Measurements from ENCODE around the gene TMEM135.
"Not testable (repeated sequence)": the region's sequence is repeated elsewhere in the genome, so short reads cannot be mapped to it uniquely, and the experiment has no call there.

TMEM135 gene

DNA sequence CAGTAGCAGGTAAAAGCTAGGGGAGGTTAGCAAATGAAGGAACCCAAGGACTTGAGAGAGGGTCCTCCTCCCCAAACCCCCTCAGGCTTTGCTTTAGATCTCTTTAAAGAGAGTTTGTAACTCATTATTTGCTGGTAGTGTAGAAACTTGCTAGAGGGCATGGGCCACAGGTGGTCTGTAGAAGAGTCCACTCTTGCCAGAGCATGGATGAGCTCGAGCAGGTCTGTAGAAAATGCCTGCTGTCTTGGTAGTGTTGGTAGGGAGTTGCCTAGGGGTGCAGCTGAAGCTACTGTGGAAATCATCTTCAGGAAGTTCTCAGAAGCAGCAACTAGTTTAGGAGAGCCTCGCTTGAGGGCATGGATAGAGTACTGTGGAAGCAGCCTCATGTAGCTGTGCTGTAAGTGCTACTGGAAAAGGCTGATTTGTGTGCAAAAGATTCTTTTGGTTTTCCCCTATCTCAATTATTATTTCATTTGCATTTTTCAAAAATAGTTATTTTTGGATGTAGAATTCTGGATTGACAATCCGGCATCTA lies 104.3 kb downstream of the TMEM135 start:
- no peak for DNase-seq (ENCODE audit: low spot score)

DNA sequence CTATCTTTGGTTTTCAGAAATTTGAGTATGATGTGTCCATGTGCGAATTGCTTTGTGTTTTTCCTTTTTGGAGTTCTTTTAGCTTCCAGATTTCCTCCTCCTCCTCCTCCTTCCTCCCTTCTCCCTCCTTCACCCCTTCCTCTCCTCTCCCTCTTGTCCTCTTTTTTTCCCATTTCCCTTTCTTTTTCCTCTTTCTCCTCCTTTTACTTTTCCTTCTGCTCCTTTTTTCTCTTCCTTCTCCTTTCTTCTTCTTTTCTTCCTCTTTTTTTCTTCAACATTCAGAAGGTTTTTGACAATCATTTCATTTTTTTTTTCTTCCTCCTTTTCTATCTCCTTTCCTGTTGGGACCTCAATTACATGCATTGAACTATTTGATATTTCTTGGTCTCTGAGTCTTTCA lies 104.9 kb downstream of the TMEM135 start:
- no peak for DNase-seq (ENCODE audit: low spot score)

DNA sequence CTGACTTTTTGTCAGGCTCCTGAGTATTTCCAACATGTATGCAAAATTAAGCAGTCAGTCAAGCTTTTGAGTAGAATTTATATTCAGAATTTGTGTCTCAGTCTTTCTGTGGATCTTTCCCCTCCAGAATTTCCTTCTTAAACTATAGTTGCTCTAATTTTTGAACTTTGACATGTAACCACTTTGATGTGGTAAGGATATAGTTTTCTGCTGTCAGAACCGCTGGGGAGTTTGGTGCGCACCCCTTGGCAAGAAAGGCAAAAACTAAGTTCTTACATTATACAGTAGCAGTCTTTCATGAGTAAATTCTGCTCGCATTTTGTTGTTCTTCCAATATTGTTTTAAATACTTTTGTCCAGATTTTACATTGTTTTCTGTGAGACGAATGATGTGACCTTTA lies 105.9 kb downstream of the TMEM135 start:
- DNase-seq (ENCODE audit: low spot score), result no peak

DNA sequence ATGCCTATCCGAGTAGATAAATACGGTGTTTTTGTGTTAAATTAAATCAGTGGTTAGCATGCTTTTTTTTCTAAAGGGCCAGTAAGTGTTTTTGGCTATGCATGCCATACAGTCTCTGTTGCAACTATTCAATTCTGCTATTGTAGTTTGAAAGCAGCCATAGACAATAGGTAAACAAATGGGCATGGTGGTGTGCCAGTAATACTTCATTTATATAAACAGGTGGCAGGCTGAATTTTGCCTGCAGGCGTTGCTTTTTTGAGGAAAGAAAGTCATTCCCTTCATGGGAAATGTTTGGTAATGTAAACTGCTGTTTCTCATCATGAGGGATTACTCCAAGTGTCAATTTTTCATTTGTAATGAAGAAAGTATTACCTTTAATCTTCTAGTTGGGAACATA lies 106.5 kb downstream of the TMEM135 start:
- DNase-seq (ENCODE audit: low spot score), result no peak

DNA sequence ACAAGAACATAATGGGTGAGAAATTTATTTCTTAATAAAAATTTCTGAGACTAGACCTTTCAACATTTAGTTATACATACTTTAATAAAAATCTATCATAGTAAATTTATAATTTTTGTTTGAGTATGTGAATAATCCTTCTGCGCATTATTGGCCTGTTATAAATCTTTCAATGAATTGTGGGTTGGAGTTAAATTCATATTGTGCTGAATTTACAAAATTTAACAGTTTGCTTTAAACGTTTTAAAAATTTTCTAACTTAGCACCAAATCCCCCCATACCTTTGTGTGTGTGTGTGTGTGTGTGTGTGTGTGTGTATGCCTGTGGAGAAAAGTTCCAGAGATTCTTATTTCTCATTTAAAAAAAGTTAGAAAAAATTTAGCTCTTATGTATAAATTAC lies 111.0 kb downstream of the TMEM135 start:
- DNase-seq (ENCODE audit: low spot score), result no peak

DNA sequence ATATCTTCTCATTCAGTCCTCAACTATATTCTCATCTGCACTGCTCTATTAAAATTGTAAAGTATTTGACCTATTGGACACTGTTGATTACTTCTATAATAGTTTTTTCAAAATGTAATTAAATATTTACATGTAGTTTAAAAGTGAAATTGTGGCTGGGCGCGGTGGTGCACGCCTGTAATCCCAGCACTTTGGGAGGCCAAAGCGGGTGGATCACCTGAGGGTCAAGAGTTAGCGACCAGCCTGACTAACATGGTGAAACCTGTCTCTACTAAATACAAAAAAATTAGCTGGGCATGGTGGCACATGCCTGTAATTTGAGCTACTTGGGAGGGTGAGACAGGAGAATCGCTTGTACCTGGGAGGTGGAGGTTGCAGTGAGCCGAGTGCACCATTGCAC lies 112.0 kb downstream of the TMEM135 start:
- DNase-seq (ENCODE audit: low spot score), result not testable (repeated sequence)

DNA sequence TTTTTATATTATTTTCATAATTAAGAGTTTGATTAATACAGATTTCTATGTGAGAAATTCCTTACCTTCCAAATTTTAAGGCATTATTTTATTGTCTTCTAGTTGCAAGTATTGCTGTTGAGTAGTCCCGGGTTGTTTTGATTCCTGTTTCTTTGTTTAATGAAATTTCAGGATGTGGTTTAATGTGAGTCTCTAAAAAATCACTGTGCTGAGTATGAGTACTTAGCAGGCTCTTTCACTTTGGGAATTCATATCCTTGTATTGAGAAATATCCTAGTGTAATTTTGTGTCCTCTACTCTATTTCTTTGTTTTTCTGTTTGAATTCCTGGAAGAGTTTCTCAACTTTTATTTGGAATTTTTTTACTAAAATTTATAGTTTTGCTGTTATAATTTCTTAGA lies 113.2 kb downstream of the TMEM135 start:
- no peak for DNase-seq (ENCODE audit: low spot score)

DNA sequence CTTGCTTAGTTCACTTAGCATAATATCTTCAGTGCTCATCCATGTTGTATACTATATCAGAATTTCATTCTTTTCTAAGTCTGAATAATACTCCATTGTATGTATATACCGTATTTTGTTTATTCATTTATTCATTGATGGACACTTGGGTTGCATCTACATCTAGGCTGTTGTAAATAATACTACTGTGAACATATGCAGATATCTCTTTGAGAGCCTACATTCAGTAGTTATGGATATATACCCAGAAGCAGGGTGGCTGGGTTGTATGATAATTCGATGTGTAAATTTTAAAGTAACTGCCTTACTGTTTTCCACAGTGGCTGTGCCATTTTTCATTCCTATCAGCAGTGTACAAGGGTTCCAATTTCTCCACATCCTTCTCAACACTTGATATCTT lies 116.5 kb downstream of the TMEM135 start:
- no peak for DNase-seq (ENCODE audit: low spot score)

DNA sequence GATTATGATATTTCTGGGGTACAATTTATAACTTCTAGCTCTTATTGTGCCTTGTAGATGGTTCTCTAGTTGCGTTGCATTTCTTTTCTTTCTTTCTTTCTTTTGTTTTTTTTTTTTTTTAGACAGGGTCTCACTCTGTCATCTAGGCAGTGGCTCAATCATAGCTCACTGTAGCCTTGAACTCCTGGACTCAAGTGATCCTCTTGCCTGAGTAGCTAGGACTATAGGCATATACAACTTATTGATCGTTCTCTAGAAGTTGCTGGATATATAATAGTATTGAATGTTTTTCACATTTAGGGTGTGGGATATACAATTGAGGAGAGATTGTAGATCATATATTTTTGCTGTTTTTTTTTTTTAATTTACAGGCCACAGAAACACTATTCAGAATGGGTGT lies 119.2 kb downstream of the TMEM135 start:
- DNase-seq (ENCODE audit: low spot score), result no peak

DNA sequence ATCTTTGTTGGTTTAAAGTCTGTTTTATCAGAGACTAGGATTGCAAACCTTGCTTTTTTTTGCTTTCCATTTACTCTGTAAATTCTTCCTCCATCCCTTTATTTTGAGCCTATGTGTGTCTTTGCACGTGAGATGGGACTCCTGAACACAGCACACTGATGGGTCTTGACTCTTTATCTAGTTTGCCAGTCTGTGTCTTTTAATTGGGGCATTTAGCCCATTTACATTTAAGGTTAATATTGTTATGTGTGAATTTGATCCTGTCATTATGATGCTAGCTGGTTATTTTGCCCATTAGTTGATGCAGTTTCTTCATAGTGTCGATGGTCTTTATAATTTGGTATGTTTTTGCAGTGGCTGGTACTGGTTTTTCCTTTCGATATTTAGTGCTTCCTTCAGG lies 131.3 kb downstream of the TMEM135 start:
- DNase-seq (ENCODE audit: low spot score), result not testable (repeated sequence)

DNA sequence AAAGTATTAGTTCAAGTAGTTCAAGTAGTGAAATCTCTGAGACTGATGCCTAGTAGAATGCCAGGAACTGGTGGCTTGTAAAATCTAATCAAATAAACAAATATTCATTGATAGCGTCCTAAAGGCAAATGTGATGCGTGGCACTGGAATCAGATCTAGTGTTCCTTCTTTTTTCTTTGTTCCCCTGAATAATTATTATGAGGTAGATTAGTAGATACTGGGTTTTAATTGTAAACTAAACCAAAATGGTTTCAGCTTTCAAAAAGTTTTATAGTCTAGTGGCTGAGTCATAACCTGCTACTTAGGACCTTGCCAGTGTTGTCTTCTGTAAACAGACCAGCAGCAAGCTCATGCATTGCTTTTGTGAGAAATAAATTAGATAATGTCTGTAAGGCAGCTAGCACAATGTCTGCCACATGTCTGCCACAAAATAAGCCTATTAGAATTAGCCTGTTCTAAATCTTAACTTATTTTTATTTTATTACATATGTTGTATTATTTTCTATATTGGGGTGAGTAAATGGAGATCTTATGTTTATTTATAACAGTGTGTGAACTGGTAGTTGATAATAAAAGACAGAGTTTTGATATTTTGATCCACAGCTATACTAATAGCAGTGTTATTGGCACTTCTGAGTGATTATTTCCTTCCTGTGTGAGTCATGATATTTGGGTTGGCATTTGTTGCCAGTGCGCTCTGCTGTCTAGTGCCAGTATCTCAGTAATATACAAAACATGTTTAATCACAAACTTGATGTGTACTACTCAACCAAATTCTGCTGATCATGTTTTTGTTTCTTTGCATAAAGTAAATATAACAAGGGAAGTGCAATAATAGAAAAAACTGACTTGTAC lies 135.7 kb downstream of the TMEM135 start:
- DNase-seq (ENCODE audit: low spot score), result peak; percentile 61

DNA sequence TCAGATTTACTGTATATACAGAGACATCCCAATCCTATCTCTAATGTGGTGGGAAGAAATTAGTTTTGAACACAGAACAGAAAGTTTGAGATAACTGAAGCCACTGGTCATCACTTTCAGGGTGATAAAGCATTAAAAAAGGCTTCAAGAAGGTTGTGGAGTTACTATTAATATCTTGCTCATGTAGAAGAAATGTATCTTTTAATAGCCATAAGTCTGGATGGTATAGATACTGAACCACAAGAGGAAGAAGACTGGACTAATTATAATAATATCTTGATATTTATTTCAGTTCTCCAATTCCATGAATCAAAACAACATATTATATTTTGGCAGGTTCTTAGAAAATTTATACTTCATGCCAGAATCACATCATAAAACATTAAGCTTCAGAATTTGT lies 137.1 kb downstream of the TMEM135 start:
- no peak for DNase-seq (ENCODE audit: low spot score)

DNA sequence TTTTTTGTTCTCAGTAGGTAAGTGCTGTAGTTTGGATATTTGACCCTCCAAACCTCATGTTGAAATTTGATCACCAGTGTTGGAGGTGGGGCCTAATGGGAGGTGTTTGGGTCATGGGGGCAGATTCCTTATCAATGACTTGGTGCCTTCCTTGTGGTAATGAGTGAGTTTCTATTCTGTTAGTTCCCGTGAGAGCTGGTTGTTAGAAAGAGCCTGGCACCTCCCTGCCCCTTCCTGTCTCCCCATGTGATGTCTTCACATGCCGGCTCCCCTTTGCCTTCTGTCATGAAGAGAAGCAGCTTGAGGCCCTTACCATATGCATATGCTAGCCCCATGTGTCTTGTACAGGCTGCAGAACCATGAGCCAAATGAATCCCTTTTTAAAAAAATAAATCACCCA lies 138.3 kb downstream of the TMEM135 start:
- DNase-seq (ENCODE audit: low spot score), result no peak

DNA sequence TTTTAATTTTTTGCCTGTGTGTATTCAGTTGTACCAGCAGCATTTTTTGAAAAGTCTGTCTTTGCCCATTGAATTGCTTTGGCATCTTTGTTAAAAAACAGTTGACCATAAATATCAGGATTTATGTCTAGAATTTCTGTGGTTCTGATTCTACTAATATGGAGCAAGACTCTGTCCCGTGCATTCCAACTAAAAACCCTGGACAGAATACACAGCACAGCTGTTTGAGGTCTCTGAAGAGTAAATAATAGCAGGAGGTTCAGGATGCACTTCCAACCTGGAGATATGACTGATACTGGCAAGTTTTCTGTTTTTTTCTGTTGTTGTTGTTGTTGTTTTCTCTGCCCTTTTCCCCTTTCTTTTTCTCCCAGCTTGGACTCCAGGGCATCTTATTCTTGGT lies 141.9 kb downstream of the TMEM135 start:
- no peak for DNase-seq (ENCODE audit: low spot score)

DNA sequence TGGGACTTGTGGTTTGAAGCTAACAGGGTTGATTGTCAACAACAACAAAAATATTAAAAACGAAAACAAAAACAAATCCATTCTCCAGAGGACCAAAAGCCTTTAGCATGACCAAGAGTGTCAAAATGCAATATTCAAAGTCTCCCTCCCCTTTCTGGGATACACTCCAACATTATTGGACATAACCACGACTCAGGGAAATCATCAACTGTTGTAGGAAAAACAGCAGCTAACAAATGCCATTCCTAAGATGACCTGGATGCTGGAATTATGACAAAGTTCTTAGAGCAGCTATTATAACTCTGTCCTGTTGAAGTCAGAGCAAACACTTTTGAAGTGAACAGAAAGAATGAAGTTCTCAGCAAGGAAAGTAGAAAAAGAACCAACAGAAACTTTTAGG lies 143.0 kb downstream of the TMEM135 start:
- no peak for DNase-seq (ENCODE audit: low spot score)

DNA sequence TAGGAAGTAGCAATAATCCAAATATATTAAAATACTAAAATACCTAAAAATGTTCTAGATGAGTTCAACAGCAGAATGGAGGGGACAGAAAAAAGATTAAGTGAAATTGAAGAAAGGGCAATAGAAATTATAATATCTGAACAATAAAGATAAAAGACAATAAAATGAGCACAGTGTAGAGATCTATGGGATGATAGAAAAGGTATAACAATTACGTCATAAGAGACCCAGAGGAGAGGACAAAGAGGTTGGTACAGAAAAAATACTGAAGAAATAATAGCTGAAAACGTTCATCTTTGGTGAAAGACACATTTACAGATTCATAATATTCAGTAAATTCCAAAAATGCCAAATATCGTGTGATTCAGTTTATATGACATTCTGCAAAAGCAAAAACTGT lies 143.4 kb downstream of the TMEM135 start:
- DNase-seq (ENCODE audit: low spot score), result no peak

DNA sequence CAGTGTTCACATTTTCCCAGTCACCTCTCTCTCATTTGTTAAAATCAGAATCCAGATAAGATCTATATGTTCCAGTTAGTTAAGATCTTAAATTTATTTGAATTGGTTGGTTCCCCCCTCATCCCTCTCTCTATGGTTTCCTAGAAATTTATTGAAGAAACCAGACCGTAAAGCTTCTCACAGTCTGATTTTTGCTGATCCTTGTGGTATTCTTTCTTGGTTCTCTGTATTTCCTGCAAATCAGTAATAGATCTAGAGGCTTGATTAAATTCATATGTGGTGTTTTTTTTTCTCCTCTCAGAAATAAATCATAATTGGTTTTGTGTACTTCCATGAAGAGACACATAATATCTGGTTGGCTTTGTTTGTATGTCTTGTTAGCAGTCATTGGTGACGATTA lies 147.5 kb downstream of the TMEM135 start:
- no peak for DNase-seq (ENCODE audit: low spot score)

DNA sequence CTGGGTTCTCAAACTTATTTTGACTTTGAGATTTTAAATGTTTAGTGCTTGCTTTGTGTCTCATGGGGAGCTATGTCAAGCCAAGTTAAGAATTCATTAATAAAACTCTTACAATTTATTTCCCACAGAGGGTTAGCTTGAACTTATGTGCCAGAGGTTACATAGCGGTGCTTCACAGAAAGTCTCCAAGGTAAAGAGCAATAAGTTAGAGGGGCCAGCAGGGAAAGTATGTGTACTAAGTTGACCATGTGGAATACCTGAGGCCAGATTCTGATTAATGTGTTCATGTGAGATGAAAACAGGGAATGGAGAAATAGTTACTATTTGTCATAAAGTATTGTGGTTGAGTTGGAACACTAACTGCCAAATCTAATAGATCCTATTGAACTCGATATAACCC lies 149.3 kb downstream of the TMEM135 start:
- DNase-seq (ENCODE audit: low spot score), result no peak

DNA sequence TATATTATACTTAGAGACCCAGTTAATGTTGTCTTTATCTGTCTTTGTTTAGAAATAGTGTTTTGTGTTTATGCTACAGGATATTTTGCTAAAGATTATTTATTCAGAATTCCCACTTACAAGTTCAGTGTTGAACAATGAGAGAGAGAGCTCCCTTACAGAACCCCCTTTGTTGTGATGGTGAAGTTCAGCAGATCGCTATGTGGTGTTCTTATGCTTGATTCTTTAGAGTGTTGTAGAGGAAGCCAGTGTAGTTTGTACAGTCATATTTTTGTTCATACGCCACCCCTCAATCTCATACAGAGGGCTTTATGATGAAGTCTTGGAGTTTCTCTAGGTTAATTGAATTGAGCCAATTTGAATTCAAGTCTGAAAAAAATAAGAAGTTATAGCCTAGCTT lies 150.2 kb downstream of the TMEM135 start:
- no peak for DNase-seq (ENCODE audit: low spot score)

DNA sequence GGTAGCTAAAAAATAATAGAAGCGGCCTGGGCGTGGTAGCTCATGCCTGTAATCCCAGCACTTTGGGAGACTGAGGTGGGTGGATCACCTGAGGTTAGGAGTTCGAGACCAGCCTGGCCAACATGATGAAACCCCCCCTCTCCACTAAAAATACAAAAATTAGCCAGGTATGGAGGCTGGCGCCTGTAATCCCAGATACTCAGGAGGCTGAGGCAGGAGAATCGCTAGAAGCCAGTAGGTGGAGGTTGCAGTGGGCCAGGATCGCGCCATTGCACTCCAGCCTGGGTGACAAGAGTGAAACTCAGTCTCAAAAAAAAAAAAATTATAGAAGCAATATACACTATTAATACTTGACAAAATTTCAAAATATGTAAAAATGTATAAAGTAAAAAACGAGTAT lies 150.7 kb downstream of the TMEM135 start:
- not testable (repeated sequence) for DNase-seq (ENCODE audit: low spot score)

DNA sequence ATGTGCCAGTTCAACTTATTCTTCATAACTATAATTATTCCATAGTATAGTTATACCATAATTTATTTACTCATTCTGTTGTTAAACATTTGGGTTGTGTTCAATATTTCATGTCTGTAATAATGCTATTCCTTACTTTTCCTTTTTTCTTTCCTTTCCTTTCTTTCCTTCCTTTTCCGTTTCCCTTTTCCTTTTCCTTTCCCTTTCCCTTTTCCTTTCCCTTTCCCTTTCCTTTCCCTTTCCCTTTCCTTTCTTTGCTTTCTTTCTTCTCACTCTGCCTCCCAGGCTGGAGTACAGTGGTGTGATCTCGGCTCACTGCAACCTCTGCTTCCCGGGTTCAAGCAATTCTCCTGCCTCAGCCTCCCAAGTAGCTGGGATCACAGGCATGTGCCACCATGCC lies 151.2 kb downstream of the TMEM135 start:
- DNase-seq (ENCODE audit: low spot score), result not testable (repeated sequence)

DNA sequence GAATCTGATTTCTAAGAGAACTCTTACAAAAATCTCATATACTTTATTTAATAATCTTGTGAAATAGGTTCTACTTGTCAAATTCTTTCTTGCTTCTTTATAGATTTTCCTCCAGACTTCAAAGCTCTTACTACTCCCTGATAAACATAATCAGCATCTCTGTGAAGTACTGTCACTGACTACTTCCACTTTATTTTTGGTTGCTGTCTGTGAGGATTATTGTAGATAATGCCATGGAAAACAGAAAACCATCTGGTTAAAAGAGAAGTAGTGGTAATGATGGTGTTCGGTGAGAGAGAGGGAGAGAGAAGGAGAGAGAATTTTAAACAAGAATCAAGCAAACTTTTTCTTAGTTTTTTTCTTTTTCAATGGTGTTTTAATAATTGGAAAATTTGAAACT lies 152.3 kb downstream of the TMEM135 start:
- no peak for DNase-seq (ENCODE audit: low spot score)

DNA sequence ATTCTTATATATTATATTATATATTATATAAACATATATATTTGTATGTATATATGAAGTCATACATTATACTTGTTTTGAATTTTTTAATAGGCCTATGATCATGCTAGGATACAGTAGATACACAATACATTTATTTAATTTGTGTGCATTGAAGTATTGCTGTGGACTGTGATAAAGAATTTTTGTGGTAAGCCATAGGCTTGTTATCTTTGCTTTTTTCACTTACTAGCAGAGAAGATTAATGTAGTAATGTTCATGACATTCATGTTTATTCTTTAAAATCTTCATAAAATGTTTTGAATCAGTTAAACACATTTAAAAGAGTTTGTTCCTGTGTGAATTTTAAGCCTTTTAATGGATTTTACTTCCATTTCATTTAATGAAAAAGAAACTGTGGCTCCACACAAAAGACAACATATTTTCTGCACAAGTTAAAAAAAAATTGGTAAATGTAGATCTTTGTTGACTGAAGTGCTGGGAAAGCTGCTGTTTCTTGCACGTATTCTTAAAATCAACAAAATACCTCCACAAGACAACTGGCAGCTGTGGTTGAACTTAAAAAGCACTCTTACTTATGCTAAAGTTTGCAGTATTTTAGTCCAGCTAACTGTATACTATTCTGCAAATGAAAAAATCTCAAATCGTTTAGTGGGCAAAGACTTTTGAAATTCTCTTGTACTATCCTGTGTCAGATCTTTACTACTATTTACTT lies 156.2 kb downstream of the TMEM135 start:
- no peak for DNase-seq (ENCODE audit: low spot score)

All from LoVo (cell line).